ENCODE data around the gene BLMH.

GRCh38 chr17:30312226-30312625 is 20.5 kb upstream of the BLMH start:
- TF ChIP-seq CTCF (IDR thresholded peaks at IDR 0.05; ENCODE audit: low read depth, low read length, poor library complexity, severe bottlenecking) (no peak), EZH2phosphoT487 (IDR thresholded peaks at IDR 0.05; ENCODE audit: borderline replicate concordance, low read length) (no peak)

All from DOHH2 (cell line).